GM23338 (cell line): ENCODE measurements around the gene PPP4C. TPM values are rescaled to one million over a fixed set of nuclear protein-coding genes. Genes with fewer than 3 reads are reported as not detected.

Experiments
- ATAC-seq: fragments of 200-7000 bp; cut with Tn5 transposase; 3 replicates; pipeline ENCODE4 v1.9.1; 2020
- DNase-seq: peaks from one replicate; pipeline ENCODE4 v3.0.0-alpha.2; 2015; ENCODE audit warnings: low spot score
- H2AFZ ChIP-seq: fragments of 200-600 bp; sonication (generic); 2 replicates; pipeline ENCODE4 v1.8.0; 2016; ENCODE audit warnings: antibody characterized with exemption, mild to moderate bottlenecking, moderate library complexity
- H3F3A ChIP-seq: fragments of 200-600 bp; sonication (generic); replicated peaks from 2 replicates; pipeline ENCODE4 v1.8.0; 2017; ENCODE audit warnings: antibody characterized with exemption, mixed run types, low read depth
- H3K27ac ChIP-seq: fragments of 200-600 bp; sonication (generic); 2 replicates; pipeline ENCODE4 v1.6.1; 2016; ENCODE audit warnings: low read depth
- H3K27me3 ChIP-seq: fragments of 200-600 bp; sonication (generic); 2 replicates; pipeline ENCODE4 v1.8.0; 2016; ENCODE audit warnings: mild to moderate bottlenecking, mixed run types, moderate library complexity; ENCODE audit not compliant: insufficient read depth
- H3K36me3 ChIP-seq: fragments of 200-600 bp; sonication (generic); 2 replicates; pipeline ENCODE4 v1.8.0; 2016; ENCODE audit warnings: mild to moderate bottlenecking; ENCODE audit not compliant: insufficient read depth
- H3K4me1 ChIP-seq: fragments of 200-600 bp; sonication (generic); 2 replicates; pipeline ENCODE4 v1.8.0; 2016; ENCODE audit warnings: mild to moderate bottlenecking, moderate library complexity; ENCODE audit not compliant: insufficient read depth
- H3K4me2 ChIP-seq: fragments of 200-600 bp; sonication (generic); 2 replicates; pipeline ENCODE4 v1.7.1; 2017; ENCODE audit warnings: mixed run types
- H3K4me3 ChIP-seq: fragments of 200-600 bp; sonication (generic); 2 replicates; pipeline ENCODE4 v1.6.1; 2016; ENCODE audit warnings: mixed run types
- H3K79me2 ChIP-seq: fragments of 200-600 bp; sonication (generic); replicated peaks from 2 replicates; pipeline ENCODE4 v1.8.0; 2017; ENCODE audit warnings: mild to moderate bottlenecking; ENCODE audit not compliant: insufficient read depth
- H3K9me2 ChIP-seq: fragments of 200-600 bp; sonication (generic); 2 replicates; pipeline ENCODE4 v1.8.0; 2017; ENCODE audit not compliant: insufficient read depth
- H4K20me1 ChIP-seq: fragments of 200-600 bp; sonication (generic); replicated peaks from 2 replicates; pipeline ENCODE4 v1.8.0; 2017; ENCODE audit warnings: mild to moderate bottlenecking; ENCODE audit not compliant: insufficient read depth
- H3K27ac Mint-ChIP-seq: 2 replicates; pipeline ENCODE4 v1.8.0; 2020; ENCODE audit warnings: inconsistent platforms, mild to moderate bottlenecking, moderate library complexity, mixed read lengths
- H3K27me3 Mint-ChIP-seq: 3 replicates; pipeline ENCODE4 v1.8.0; 2022; ENCODE audit warnings: low read depth, mild to moderate bottlenecking, moderate library complexity, mixed read lengths, inconsistent platforms; ENCODE audit not compliant: insufficient read depth, poor library complexity
- H3K36me3 Mint-ChIP-seq: 3 replicates; pipeline ENCODE4 v1.8.0; 2021; ENCODE audit warnings: low read depth, mild to moderate bottlenecking, inconsistent platforms, moderate library complexity, mixed read lengths
- H3K4me1 Mint-ChIP-seq: 3 replicates; pipeline ENCODE4 v1.8.0; 2020; ENCODE audit warnings: mild to moderate bottlenecking, inconsistent platforms, mixed read lengths
- H3K4me3 Mint-ChIP-seq: 3 replicates; pipeline ENCODE4 v1.8.0; 2021; ENCODE audit warnings: moderate library complexity, mild to moderate bottlenecking, inconsistent platforms, mixed read lengths
- H3K9me3 Mint-ChIP-seq: 3 replicates; pipeline ENCODE4 v1.8.0; 2020; ENCODE audit warnings: moderate library complexity, mild to moderate bottlenecking, inconsistent platforms, mixed read lengths
- CREB1 ChIP-seq: fragments of 250-450 bp; sonication (Bioruptor Pico); IDR thresholded peaks from 2 replicates; pipeline ENCODE4 v1.5.0; 2020; ENCODE audit warnings: low read depth, mild to moderate bottlenecking, moderate library complexity
- CTCF ChIP-seq, 2 experiments: fragments of 200-600 bp in 1 of 2; sonication (generic) in 1 of 2; conservative IDR thresholded peaks; 2 replicates each; pipeline versions ENCODE4 v1.5.1 to v1.6.1; 2016 to 2017; ENCODE audit warnings: antibody characterized with exemption in 2 of 2, low read depth in 2 of 2, mild to moderate bottlenecking in 2 of 2, moderate library complexity in 1 of 2
- ETS1 ChIP-seq: IDR thresholded peaks from 2 replicates; pipeline ENCODE4 v1.6.1; 2016; ENCODE audit warnings: antibody characterized with exemption
- EZH2 ChIP-seq: fragments of 200-600 bp; sonication (generic); IDR thresholded peaks from one replicate; pipeline ENCODE4 v1.8.0; 2017; ENCODE audit warnings: antibody characterized with exemption, mild to moderate bottlenecking, low read depth; ENCODE audit not compliant: unreplicated experiment
- EZH2phosphoT487 ChIP-seq: fragments of 200-600 bp; sonication (generic); IDR thresholded peaks from one replicate; pipeline ENCODE4 v1.8.1; 2018; ENCODE audit warnings: antibody characterized with exemption; ENCODE audit not compliant: unreplicated experiment
- NANOG ChIP-seq: IDR thresholded peaks from 2 replicates; pipeline ENCODE4 v1.6.1; 2016; ENCODE audit warnings: antibody characterized with exemption, borderline replicate concordance
- POLR2AphosphoS5 ChIP-seq: IDR thresholded peaks from 2 replicates; pipeline ENCODE4 v1.6.1; 2016; ENCODE audit warnings: antibody characterized with exemption, low read depth
- STAT1 ChIP-seq: IDR thresholded peaks from one replicate; pipeline ENCODE4 v1.6.1; 2016; ENCODE audit warnings: antibody characterized with exemption; ENCODE audit not compliant: unreplicated experiment
- ZNF114 ChIP-seq: fragments of 250-450 bp; sonication (Bioruptor Pico); IDR thresholded peaks from 2 replicates; pipeline ENCODE4 v1.5.0; 2020; ENCODE audit warnings: mild to moderate bottlenecking, moderate library complexity
- ZNF462 ChIP-seq: fragments of 250-450 bp; sonication (Bioruptor Pico); IDR thresholded peaks from 2 replicates; pipeline ENCODE4 v1.5.0; 2020; ENCODE audit warnings: mild to moderate bottlenecking, moderate library complexity
- polyA plus RNA-seq: library from polyadenylated mRNA; unstranded; fragments of >200 nt; fragmentation: Nextera tagmentation; extraction: Ambion mirVana; gene quantifications from 2 replicates; pipeline ENCODE4 v1.2.1, GENCODE V29; 2016
- total RNA-seq: library from RNA; depleted of rRNA; stranded (reverse); fragments of >200 nt; shearing (Covaris generic); gene quantifications from 2 replicates; pipeline ENCODE4 v1.2.3, GENCODE V29; 2014

PPP4C gene
- total and polyA plus RNA-seq, 2 experiments from 2014 or later, result 120 to 170 TPM

- TF ChIP-seq ZNF462 (CRISPR knock-in tag), result no peak
- no peak for TF ChIP-seq EZH2
- TF ChIP-seq EZH2phosphoT487, result no peak
- TF ChIP-seq NANOG, result no peak
These were observed 7.6 kb downstream of the PPP4C start (continued) for GRCh38 chr16:30083216-30084055.

GRCh38 chr16:30084096-30084815 lies 8.5 kb downstream of the PPP4C start:
- H3K4me3 Mint-ChIP-seq, result no peak overlapping the region
- Histone ChIP-seq H3K4me1 (peaks cover 6% of the 10 kb centered on the region; the same call in 1 of the 2 replicates), H3K27ac (no peak overlapping the region), H2AFZ (no peak overlapping the region), H3K4me2 (no peak overlapping the region), H3K79me2 (peaks cover 11% of the 10 kb centered on the region), H4K20me1 (peaks cover 6% of the 10 kb centered on the region), H3K9me2 (no peaks in the 10 kb centered on the region), H3K27me3 (no peaks in the 10 kb centered on the region), H3K36me3 (peaks cover 4% of the 10 kb centered on the region), H3K4me3 (no peak overlapping the region), H3F3A (0 out of 2 replicates have a peak, but pooled peaks cover 6% of the 10 kb centered on the region)
- DNase-seq (no peak), ATAC-seq (no peak)
- 0 out of 3 replicates have a peak, but pooled peaks cover 2% of the 10 kb centered on the region for H3K4me1 Mint-ChIP-seq
- H3K27ac Mint-ChIP-seq, result no peak overlapping the region
- H3K36me3 Mint-ChIP-seq, result peaks cover 60% of the 10 kb centered on the region
- H3K27me3 Mint-ChIP-seq, result peaks cover 16% of the 10 kb centered on the region
- H3K9me3 Mint-ChIP-seq, result no peaks in the 10 kb centered on the region; the same call in 2 of the 3 replicates
- TF ChIP-seq ZNF114 (CRISPR knock-in tag) (no peak), CTCF (conservative IDR thresholded peaks at IDR 0.05; ENCODE audit: low read depth in 2 of 2) (no peak), CREB1 (CRISPR knock-in tag) (no peak), STAT1 (no peak), ETS1 (no peak), EZH2 (no peak), NANOG (no peak), POLR2AphosphoS5 (no peak), EZH2phosphoT487 (no peak)
